HG03097 (cell line): ENCODE results near the gene LDHAL6B.

Experiments
- ATAC-seq: cut with Tn5 transposase; IDR thresholded peaks from one replicate; pipeline ENCODE4 v1.9.1; 2021; ENCODE audit not compliant: unreplicated experiment, low FRiP score

Gene LDHAL6B

DNA sequence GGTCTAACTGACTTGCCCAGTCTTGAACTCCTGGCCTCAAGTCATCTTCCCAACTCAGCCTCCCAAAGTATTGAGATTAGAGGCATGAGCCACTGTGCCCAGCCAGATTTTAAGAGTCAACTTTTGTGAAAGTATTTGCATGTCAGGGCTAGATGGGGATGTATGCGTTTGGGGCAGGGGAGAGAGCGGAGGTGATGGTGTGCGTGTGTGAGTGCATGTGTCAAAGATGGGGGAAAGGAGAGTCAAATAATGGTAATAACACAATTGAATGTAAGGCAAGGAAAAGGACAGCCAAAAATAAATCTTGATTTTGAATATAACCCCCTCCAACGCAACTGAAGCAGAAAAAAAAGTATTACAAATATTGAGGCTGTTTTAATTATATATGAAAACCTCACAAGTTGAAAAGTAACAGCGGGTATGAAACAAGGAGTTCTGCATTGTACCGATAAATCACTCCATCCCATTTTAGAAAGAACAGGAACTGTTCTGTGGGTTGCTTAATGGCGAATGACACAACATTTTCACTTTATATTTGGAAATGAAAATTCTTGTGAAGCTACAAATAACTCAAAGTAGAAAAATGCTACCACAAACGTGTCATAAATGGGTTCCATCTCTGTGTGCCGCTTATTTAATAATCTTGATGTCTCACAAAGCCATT lies 29.9 kb upstream of the LDHAL6B start:
- no peak for ATAC-seq

DNA sequence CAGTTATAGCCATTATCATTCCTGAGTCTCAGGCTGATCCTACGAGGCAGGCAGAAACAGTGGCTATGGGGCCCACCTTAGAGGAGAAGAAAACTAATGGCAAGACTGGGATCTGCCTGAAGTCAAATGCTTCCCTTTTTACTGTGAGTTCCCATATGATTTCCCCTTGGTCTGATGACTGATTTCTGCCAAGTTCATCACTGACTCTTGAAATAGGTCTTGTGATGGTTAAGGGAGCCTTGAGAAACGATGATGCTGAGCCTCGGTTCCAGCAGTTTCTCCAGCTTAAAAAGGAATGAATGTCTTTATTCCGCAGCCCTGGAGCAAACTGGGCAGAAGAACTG lies 29.4 kb upstream of the LDHAL6B start:
- ATAC-seq = no peak

DNA sequence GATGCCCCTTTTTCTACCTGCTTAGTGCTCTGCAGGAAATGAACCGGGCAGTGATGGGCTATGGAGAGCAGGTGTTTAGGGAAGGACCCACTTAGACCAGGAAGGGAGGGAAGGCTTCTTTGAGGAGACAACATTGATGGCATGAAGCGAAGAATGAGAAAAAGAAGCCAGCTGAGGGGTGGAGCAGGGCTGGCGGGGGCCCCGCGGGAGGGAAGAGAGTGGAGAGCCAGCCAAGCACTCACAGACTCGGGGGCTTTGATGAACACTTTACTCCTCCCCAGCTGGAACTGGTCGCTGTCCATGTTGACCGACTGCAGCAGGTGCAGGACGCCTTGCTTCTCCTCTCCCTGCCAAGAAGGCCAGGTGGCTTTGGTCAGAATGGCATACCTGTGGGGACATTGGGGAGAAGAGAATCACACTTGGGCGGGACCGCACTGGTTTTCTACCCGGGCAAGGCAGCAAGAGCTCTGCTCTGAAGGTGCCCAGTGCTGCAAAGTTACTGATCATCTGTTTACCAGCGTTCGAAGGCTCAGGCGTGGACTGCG lies 28.4 kb upstream of the LDHAL6B start:
- no peak for ATAC-seq

DNA sequence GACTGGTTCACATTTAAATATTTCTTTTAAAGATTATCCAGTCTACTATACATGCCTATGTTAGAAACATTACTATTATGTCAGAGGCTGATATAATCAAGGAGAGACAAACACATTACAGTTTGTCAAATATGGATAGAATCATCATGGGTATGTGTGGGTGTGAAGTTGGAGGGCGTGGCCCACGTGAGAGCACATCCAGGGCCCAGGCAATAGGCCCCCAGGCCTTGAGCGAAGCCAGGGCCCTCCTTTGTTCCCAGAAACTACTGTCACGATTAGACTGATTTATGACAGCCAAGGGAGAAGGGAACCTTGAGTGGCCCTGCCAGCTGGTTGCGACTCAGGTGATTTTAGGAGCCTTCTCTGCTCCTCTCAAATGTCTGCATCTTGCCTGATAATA lies 26.9 kb upstream of the LDHAL6B start:
- no peak for ATAC-seq

DNA sequence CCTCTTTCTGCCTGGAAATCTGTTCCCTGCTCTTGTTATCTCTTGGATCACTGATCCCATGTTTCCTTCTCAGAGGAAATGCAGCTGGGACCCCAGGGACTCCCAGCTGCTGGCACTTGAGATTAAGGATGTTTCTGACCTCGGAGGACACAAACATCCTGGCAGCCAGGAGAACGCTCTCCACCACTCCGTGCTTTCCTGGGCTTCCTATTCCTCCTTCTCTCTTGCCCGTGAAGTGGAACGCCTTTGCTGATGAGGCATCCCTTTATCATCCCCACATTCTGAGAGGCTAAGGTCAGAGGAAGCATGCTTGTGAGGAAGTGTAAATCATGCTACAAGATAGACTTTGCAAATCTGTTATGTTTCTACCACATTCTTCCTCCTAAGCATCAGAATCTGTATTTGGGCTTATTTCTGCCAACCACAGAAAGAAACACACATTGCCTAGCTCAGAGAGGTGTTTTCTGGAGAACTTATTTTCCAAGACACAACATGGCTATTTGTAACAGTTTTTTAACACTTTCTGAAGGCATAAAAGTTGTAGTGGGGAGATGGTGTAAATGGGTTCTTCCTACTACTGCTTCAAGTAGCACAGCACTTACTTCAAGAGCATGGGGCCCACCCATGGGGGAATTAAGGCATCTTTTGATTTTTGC lies 25.6 kb upstream of the LDHAL6B start:
- no peak for ATAC-seq

DNA sequence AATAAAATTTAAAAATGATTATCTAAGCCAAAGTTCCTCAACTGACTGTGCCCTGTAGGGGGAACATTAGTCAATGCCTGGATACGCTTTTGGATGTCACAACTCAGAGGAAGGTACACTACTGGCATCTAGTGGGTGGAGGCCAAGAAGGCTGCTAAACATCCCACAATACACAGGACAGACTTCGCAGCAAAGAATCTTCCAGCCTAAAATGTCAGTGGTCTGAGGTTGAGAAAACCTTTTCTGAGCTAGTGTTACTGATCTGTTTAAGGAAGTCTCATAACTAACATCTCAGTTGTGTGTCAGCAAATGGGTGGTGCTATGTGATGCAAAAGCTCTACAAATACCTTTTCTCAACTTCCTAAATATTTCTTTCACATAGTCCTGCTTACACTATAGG lies 20.9 kb upstream of the LDHAL6B start:
- ATAC-seq = no peak

DNA sequence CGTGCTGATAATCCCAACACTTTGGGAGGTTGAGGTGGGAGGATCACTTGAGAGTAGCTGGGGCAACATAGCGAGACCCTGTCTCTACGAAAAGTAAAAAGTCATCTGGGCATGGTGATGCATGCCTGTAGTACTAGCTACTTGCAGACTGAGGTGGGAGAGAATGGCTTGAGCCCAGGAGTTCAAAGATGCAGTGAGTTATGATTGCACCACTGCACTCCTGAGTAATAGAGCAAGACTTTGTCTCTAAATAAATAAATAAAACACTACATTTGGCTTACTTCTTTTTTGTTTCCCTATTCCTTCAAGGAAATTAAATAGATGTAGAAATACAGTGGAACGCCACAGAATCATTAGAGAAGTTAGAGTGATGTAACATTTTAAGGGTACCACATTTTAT lies 20.1 kb upstream of the LDHAL6B start:
- ATAC-seq = no peak

DNA sequence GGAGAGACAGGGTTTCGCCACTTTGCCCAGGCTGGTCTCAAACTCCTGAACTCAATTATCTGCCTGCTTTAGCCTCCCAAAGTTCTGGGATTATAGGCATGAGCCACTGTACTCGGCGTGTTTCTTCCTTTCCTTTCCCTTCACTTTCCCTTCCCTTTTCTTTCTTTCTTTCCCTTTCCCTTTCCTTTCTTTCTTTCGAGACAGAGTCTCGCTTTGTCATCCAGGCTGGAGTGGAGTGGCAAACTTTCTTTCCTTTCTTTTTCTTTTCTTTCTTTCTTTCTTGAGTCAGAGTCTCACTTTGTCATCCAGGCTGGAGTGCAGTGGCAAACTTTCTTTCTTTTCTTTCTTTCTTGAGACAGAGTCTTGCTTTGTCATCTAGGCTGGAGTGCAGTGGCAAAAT lies 17.4 kb upstream of the LDHAL6B start:
- ATAC-seq = no peak

DNA sequence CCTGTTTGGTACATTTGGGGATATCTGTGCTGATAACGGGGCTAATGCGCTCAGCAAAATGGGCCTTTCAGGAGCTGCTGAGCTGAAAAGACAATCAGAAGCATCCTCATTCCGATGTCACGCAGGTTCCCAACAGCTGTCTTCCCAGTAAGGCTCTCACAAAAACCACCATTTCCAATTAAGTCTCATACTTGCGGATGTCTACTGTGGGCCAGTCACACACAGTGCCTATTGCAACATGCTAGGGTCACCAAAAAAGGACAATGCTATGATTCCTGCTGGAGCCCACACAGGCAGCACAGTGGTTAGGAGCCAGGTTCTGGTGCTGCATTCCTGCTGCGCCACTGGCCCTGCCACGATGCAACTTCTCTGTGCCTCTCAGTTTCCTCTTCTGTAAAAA lies 16.4 kb upstream of the LDHAL6B start:
- ATAC-seq = no peak

DNA sequence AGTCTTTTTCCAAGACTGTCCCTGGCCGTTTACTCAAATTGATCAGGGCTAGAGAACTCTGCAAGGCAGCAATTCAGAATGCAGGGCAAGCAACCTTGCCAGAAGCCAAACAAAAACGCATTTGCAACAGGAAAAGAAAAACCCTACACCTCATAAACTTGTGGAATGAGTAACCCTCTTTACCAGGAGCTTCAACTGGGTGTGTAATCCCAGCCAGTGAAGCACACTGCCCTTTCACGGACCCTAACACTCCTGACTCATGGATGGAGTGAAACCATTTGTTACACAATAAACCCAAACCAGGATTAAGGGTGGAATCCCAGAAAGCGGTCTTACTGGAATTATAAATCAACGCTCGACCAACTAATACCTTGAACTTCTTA lies 14.8 kb upstream of the LDHAL6B start:
- ATAC-seq = no peak

DNA sequence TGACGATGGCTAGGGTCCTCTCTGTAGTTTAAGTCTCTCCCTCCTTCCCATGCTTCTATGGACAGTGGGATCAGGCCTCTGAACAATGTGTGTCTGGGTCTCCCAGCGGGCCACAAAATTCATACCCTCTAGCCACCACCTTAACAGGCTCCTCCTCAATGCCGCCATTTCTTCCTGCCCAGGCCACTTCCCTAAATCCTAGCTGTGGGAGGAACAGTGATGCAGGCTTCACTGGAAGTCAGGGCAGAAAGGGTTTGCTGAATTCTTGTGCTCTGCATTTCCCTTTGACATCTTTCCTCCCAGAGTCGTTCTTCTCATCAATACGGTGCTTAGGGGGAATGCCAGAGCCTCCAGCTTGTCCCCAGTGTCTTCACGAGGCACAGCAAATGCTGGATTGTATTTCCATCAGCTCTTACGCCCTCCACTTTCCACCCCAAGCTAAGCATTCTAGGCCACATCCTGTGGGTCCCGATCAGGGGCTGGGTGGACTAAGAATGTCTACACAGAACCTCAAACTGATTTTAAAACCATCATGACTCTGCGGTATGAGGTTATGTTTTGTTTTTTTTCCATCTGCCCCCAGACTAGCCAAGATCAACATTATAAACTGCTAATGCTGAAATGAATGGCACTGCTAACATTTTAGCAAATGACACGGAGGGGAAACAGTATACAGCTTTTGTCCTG lies 11.9 kb upstream of the LDHAL6B start:
- ATAC-seq = no peak

DNA sequence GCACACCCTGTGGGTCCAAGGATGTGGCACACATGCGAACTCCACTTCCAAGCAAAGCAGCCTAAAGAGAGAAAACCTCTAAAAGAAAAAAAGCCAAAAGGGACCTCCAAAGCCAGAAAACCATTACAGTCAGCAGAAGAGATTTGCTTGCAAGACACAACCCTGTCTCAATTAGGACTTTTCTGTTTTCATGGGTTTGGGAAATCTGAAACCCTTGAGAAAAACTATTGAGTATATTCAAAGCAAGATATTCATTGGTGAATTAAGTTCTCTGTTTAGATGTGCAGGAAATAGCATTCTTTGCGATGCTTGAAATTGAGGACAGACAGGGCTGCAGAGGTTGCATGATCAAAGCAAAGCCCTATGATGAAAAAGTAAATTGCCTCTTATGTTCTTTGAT lies 10.2 kb upstream of the LDHAL6B start:
- ATAC-seq = no peak

DNA sequence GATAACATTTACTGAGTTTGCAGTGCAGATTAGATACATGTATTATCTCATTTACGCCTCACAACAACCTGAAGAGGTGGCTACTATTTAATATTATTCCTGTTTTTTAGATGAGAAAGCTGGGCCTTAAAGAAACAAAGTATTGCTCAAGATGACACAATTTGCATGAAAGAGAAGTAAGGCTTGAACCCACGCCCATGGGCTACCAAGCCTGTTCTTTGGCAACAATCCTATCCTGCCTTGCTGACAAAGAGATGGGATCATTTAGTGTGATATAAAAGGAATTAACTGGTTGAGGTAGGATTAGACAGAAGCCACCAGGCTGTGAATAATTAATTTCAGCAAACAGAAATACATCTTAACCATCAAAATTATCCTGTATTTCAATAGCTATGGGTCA lies 9.2 kb upstream of the LDHAL6B start:
- no peak for ATAC-seq

DNA sequence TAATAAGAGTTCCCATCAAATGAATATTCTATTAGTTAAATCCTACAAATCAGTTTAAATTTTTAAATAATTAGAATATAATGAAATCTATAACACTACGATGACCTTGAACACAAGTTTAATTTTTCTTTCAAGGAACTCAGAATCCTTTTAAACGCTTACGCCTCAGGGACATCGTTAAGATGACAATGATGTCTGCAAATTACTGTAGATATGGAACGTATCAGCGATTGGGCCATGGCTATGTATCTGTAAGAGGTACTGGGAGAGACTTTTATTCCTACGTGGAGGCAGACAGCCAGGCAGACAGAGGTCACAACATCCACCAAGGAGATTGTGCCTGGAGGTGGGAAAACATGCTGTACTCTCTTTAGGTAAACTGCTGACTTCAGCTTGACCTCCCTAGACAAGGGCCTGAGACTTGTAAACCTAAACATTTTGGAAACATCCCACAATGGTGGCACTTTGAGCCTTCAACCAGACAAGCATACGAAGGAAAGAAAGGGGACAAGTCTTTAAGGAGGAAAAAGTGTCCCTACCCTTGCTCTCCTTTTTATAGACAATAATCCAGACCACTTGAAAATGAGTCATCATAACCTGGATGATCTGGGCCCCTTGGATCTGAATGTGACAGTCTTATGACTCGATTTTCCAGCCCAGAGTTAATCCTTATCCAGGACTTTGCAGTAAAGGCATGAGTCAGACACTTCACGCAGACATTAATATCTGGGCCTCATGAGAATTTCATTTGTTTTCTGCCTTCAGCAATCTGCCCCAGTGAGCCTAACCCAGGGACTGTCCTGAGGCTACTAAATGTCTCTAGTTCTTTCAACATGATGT lies 6.8 kb upstream of the LDHAL6B start:
- ATAC-seq = no peak

DNA sequence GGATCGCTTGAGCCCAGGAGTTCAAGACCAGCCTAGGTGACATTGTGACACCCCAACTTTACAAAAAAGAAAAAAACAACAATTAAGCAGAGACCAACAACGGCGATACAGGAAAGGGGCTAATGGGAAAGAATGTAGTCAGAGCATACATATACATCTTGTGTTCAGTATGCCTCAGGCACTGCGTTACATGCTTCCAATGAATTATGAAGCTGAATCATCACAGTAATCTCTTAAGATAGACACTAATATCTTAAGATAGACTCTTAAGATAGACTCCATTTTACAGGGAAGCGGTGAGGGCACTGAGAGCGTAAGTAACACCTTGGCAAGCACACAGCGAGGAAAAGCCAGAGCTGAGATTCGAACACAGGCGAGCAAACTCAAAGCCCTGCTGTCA lies 6.1 kb upstream of the LDHAL6B start:
- ATAC-seq = no peak

DNA sequence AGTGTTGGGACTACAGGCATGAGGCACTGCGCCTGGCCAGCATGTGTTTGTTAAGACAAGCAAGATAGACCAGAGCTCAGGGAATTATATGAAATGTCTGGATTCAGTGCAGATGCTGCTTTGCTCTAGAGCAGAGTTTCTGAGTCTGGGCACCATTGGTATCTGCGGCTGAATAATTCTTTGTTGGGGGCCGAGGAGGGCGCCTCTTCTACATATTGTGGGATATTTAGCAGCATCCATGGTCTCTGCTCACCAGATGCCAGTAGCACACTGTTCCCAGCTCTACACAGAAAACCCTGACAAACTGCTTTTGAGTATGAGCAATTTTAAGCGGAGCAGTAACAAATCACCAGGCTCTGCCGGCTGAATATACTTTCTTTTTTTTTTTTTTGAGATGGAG lies 3.6 kb upstream of the LDHAL6B start:
- no peak for ATAC-seq

DNA sequence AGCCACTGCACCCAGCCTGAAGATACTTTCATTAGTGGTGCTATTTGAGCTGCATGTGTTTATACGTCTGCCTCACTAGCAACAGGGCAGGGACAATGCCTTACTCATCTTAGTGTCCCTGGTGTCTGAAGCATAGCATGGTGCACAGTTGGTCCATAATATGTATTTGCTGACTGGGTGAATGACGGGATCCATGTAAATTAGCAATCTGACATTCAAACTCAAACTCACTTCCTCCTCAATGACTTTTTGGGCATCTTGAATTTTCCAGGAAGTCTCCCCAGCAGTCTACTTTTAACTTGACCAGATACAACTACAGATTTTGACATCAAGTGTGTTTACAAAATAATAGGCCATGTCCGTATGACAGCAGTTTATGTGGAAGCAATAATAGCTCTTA lies 3.0 kb upstream of the LDHAL6B start:
- no peak for ATAC-seq

DNA sequence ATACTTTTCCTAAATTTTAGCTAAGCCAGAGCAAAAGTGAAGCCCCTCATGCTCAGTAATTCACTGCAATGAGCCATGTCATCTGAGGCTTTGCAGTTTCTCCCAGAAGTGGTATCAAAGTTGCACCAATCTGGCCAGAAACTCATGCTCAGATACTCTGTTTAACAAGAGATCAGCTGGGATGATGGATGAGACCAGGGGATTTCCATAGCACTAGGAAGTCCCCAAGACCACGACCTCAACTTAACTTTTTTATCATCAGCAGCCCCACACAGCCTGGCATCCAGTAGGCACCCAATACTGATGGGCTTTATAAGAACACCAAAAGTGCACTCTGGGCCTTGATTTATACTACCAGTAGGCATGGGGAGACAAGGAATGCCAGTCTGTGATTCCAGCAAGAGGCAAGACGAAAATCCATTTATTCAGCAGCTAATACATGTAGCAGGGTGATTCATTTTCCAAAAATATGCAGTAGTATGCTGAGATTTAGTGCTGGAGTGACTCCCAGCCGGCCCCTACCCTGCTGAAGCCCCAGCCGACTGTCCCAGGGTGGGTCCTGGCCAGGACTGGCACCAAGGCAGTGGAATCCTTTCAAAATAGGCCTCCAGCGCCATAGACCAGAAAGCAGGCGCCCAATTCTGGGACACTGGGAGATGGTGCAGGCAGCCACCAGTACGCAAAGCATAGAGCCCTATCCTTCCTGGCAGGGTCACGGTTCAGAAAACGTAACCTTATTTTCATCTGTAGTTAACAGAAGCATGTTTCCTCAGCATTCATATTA lies 612 bp upstream of the LDHAL6B start:
- no peak for ATAC-seq

DNA sequence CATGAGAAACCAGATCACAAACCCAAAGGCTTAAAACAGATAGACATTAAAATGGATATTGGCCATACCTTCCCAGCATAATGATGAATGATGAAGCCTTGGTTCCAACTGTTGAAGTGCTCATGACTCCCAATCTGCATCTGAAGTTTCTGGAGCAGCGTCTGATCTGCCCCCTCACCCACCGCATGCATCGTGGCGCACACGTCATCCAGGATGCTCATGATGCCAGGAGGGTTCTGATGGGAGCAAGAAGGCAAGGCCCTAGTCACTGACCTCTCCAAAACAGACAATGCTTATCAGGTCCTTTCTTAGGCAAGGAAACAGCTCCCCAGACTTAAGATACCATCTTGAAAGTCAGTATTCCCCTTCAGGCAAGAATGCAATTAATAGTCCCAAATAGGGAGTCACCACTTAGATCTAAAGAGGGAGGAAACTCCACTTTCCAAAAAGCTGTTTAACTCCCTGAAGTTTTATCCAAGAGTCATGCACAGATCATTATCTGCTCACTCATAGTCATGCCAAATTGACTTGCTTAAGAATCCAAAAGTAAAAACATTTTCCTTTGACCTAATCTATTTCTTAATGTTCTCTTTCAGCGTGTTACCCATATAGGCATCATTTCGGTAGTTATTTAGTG lies 2.1 kb downstream of the LDHAL6B start:
- ATAC-seq = no peak

DNA sequence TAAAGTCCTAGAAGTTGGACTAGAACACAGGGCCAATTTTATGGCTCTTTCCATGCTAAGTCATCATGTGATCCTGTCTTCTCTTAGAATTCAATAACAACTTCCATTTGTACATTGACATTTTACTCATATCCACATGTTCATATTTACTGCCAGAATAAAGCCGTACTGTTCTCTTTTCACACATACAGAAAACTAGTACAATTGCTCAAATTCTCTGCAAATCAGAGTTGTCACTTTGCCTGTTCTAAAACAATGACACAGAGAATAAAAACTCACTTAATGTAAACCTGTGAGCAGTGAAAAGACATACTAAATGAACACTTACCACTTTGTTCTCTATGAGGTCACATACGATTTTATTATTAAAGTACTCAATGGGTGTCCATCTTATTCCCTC lies 3.5 kb downstream of the LDHAL6B start:
- no peak for ATAC-seq
